Loucy (cell line): Measurements from ENCODE around the gene CCDC134.

Experiments used
- H2AFZ ChIP-seq: fragments of 200-600 bp; sonication (generic); 2 replicates; pipeline ENCODE4 v1.6.0; 2016; ENCODE audit warnings: antibody characterized with exemption, mild to moderate bottlenecking, low read length, moderate library complexity
- H3F3A ChIP-seq: fragments of 200-600 bp; 2 replicates; pipeline ENCODE4 v1.6.0; 2016; ENCODE audit warnings: antibody characterized with exemption, low read depth, mild to moderate bottlenecking
- H3K27me3 ChIP-seq: fragments of 200-600 bp; sonication (generic); 2 replicates; pipeline ENCODE4 v1.6.1; 2014; ENCODE audit warnings: low read length, mild to moderate bottlenecking; ENCODE audit not compliant: insufficient read depth, poor library complexity, severe bottlenecking
- H3K36me3 ChIP-seq: fragments of 200-600 bp; sonication (generic); 2 replicates; pipeline ENCODE4 v1.6.1; 2016; ENCODE audit warnings: low read length; ENCODE audit not compliant: insufficient read depth
- H3K4me1 ChIP-seq: fragments of 200-600 bp; sonication (generic); 2 replicates; pipeline ENCODE4 v1.5.1; 2014; ENCODE audit warnings: low read length, mild to moderate bottlenecking; ENCODE audit not compliant: insufficient read depth, poor library complexity, severe bottlenecking
- H3K4me2 ChIP-seq: fragments of 200-600 bp; sonication (generic); 2 replicates; pipeline ENCODE4 v1.6.0; 2014; ENCODE audit warnings: antibody characterized with exemption, low read length, low read depth, mild to moderate bottlenecking; ENCODE audit not compliant: poor library complexity, severe bottlenecking
- H3K4me3 ChIP-seq: fragments of 200-600 bp; sonication (generic); 2 replicates; pipeline ENCODE4 v1.5.1; 2014; ENCODE audit warnings: low read length, mild to moderate bottlenecking, mixed read lengths; ENCODE audit not compliant: poor library complexity, severe bottlenecking
- H3K79me2 ChIP-seq: fragments of 200-600 bp; sonication (generic); 2 replicates; pipeline ENCODE4 v1.6.1; 2014; ENCODE audit warnings: low read length; ENCODE audit not compliant: insufficient read depth
- H3K9ac ChIP-seq: fragments of 200-600 bp; sonication (generic); 2 replicates; pipeline ENCODE4 v1.6.0; 2014; ENCODE audit warnings: mild to moderate bottlenecking, low read depth, low read length, moderate library complexity; ENCODE audit not compliant: poor library complexity, severe bottlenecking
- H3K9me2 ChIP-seq: fragments of 200-600 bp; sonication (generic); replicated peaks from 2 replicates; pipeline ENCODE4 v1.6.1; 2016; ENCODE audit warnings: low read depth, low read length, mixed read lengths
- H3K9me3 ChIP-seq: fragments of 200-600 bp; sonication (generic); 2 replicates; pipeline ENCODE4 v1.6.1; 2014; ENCODE audit warnings: mild to moderate bottlenecking, antibody characterized with exemption, low read length, low read depth; ENCODE audit not compliant: insufficient read depth
- H4K20me1 ChIP-seq: fragments of 200-600 bp; sonication (generic); 2 replicates; pipeline ENCODE4 v1.6.0; 2014; ENCODE audit warnings: antibody characterized with exemption, low read length, mild to moderate bottlenecking; ENCODE audit not compliant: insufficient read depth, poor library complexity, severe bottlenecking
- CTCF ChIP-seq: fragments of 200-600 bp; sonication (generic); conservative IDR thresholded peaks from 2 replicates; pipeline ENCODE4 v1.5.1; 2014; ENCODE audit warnings: mild to moderate bottlenecking, antibody characterized with exemption, low read length
- EZH2phosphoT487 ChIP-seq: fragments of 200-600 bp; IDR thresholded peaks from 2 replicates; pipeline ENCODE4 v1.6.1; 2018; ENCODE audit warnings: antibody characterized with exemption, mild to moderate bottlenecking, moderate library complexity, borderline replicate concordance

CCDC134 gene

GRCh38 chr22:41801886-41802285 lies 1.4 kb downstream of the CCDC134 start:
- TF ChIP-seq CTCF, result no peak
- no peak for TF ChIP-seq EZH2phosphoT487
- no peaks in the 10 kb centered on the region for H3F3A ChIP-seq
- no peaks in the 10 kb centered on the region for H3K27me3 ChIP-seq
- peak overlapping the region; percentile 82 for H3K4me3 ChIP-seq
- no peaks in the 10 kb centered on the region for H3K9me3 ChIP-seq
- peak overlapping the region; percentile 98 for H3K4me2 ChIP-seq
- no peak overlapping the region for H2AFZ ChIP-seq
- peak overlapping the region; percentile 94 for H3K9ac ChIP-seq
- no peaks in the 10 kb centered on the region for H3K36me3 ChIP-seq
- H4K20me1 ChIP-seq, result peaks cover 14% of the 10 kb centered on the region
- peaks cover 43% of the 10 kb centered on the region for H3K4me1 ChIP-seq
- peaks cover 65% of the 10 kb centered on the region for H3K79me2 ChIP-seq
- no peaks in the 10 kb centered on the region for H3K9me2 ChIP-seq

GRCh38 chr22:41805639-41806038 lies 5.2 kb downstream of the CCDC134 start:
- no peaks in the 10 kb centered on the region for H3K27me3 ChIP-seq
- peaks cover 31% of the 10 kb centered on the region for H3K4me1 ChIP-seq
- no peak overlapping the region for H2AFZ ChIP-seq
- H3K36me3 ChIP-seq, result peaks cover 16% of the 10 kb centered on the region; the same call in 1 of the 2 replicates
- no peak for TF ChIP-seq CTCF
- no peak for TF ChIP-seq EZH2phosphoT487
- no peak overlapping the region for H3K9ac ChIP-seq
- no peaks in the 10 kb centered on the region for H3K9me3 ChIP-seq
- peaks cover 14% of the 10 kb centered on the region for H4K20me1 ChIP-seq
- peaks cover 83% of the 10 kb centered on the region for H3K79me2 ChIP-seq
- no peaks in the 10 kb centered on the region for H3F3A ChIP-seq
- H3K4me2 ChIP-seq, result peak overlapping the region; percentile 60
- no peaks in the 10 kb centered on the region for H3K9me2 ChIP-seq
- H3K4me3 ChIP-seq, result no peak overlapping the region

GRCh38 chr22:41808400-41808799 lies 7.9 kb downstream of the CCDC134 start:
- no peak overlapping the region for H3K4me3 ChIP-seq
- peaks cover 18% of the 10 kb centered on the region for H3K4me1 ChIP-seq
- H3K36me3 ChIP-seq, result peaks cover 23% of the 10 kb centered on the region; the same call in 1 of the 2 replicates
- H3K9me2 ChIP-seq, result no peaks in the 10 kb centered on the region
- no peak overlapping the region for H3K4me2 ChIP-seq
- peaks cover 66% of the 10 kb centered on the region for H3K79me2 ChIP-seq
- H4K20me1 ChIP-seq, result peaks cover 3% of the 10 kb centered on the region
- no peak overlapping the region for H2AFZ ChIP-seq
- H3F3A ChIP-seq, result no peaks in the 10 kb centered on the region
- no peak overlapping the region for H3K9ac ChIP-seq
- no peak for TF ChIP-seq EZH2phosphoT487
- TF ChIP-seq CTCF, result no peak
- H3K9me3 ChIP-seq, result no peaks in the 10 kb centered on the region
- H3K27me3 ChIP-seq, result no peaks in the 10 kb centered on the region
